Measurements from ENCODE around the gene CIPC. TPM values are rescaled to one million over a fixed set of nuclear protein-coding genes. Genes with fewer than 3 reads are reported as not detected.

Gene CIPC
- total and polyA plus RNA-seq, 9 of the 15 experiments (the other 6 are each of a cell fraction or from before 2014, with no cell fraction given) = 5.0 to 16.9 (median 10.7) TPM

DNA sequence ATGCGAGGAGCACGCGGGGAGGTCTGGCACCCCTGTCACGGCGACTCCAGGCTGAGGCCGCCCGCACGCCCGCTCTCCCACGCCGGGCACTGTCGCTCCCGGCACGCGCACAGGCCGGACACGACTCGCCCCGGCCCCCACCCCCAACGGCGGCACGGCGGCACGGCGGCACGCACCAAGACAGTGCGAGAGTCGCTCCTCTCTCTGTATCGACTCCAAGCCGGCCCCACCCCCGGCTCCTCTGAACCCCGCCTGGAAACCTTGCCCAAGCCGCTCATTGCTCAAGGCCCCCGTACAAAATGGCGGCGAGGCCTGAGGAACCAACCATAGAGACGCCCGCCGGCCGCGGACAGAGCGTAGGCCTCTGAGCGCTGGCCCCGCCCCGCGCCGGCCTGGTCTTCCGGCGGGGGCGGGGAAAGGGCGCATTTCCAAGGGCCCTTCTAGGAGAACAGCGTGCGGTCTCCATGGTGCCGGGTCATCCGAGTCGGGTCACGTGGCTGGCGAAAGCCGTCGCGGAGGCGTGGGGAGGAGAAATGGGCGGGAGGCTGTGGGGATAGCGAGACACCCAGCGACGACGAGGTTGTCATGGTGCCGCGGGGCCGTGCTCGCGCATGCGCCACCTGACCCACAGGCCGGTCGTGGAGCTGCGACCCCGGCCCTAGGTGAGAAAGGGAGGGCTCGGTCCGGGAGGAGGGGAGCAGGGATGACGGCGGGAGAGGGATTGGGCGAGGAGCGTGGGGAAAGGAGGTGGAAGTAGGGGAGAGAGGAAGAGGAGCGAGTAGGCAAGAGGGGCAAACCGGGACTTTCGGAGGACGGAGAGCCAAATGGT, at the start of gene CIPC (continued):
- TF ChIP-seq, protein P1, sequence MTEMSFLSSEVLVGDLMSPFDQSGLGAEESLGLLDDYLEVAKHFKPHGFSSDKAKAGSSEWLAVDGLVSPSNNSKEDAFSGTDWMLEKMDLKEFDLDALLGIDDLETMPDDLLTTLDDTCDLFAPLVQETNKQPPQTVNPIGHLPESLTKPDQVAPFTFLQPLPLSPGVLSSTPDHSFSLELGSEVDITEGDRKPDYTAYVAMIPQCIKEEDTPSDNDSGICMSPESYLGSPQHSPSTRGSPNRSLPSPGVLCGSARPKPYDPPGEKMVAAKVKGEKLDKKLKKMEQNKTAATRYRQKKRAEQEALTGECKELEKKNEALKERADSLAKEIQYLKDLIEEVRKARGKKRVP (CRISPR knock-in tag; IDR thresholded peaks at IDR 0.05) = no peak
- TF ChIP-seq FUS (optimal IDR thresholded peaks at IDR 0.05; ENCODE audit: low read depth, low read length) (no peak), NELFE (IDR thresholded peaks at IDR 0.05; ENCODE audit: insufficient read depth, insufficient read length) (no peak), SRSF3 (IDR thresholded peaks at IDR 0.05; ENCODE audit: insufficient read depth, low read length) (no peak), MAFG (tag; conservative IDR thresholded peaks at IDR 0.05) (no peak), PRMT5 (CRISPR knock-in tag; IDR thresholded peaks at IDR 0.05) (no peak), HDAC2 (IDR thresholded peaks at IDR 0.05) (no peak), KDM1A (IDR thresholded peaks at IDR 0.05) (no peak), POLR2B (IDR thresholded peaks at IDR 0.05; ENCODE audit: low read depth, partially characterized antibody) (peak; percentile 71), LEF1 (IDR thresholded peaks at IDR 0.05) (no peak), ZBTB1 (CRISPR knock-in tag; IDR thresholded peaks at IDR 0.05; ENCODE audit: borderline replicate concordance, low read depth) (no peak), CBX2 (IDR thresholded peaks at IDR 0.05; ENCODE audit: insufficient read depth, low read length, poor library complexity, severe bottlenecking) (no peak), MTF1 (CRISPR knock-in tag; IDR thresholded peaks at IDR 0.05; ENCODE audit: borderline replicate concordance) (no peak)
- TF ChIP-seq, protein P2, sequence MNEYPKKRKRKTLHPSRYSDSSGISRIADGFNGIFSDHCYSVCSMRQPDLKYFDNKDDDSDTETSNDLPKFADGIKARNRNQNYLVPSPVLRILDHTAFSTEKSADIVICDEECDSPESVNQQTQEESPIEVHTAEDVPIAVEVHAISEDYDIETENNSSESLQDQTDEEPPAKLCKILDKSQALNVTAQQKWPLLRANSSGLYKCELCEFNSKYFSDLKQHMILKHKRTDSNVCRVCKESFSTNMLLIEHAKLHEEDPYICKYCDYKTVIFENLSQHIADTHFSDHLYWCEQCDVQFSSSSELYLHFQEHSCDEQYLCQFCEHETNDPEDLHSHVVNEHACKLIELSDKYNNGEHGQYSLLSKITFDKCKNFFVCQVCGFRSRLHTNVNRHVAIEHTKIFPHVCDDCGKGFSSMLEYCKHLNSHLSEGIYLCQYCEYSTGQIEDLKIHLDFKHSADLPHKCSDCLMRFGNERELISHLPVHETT (CRISPR knock-in tag; conservative IDR thresholded peaks at IDR 0.05 in 1 of 2, IDR thresholded peaks at IDR 0.05 in 1 of 2) = peak in 1 of 2 experiments; percentile 95; a peak in 2 of 4 replicates
- TF ChIP-seq, protein P3, sequence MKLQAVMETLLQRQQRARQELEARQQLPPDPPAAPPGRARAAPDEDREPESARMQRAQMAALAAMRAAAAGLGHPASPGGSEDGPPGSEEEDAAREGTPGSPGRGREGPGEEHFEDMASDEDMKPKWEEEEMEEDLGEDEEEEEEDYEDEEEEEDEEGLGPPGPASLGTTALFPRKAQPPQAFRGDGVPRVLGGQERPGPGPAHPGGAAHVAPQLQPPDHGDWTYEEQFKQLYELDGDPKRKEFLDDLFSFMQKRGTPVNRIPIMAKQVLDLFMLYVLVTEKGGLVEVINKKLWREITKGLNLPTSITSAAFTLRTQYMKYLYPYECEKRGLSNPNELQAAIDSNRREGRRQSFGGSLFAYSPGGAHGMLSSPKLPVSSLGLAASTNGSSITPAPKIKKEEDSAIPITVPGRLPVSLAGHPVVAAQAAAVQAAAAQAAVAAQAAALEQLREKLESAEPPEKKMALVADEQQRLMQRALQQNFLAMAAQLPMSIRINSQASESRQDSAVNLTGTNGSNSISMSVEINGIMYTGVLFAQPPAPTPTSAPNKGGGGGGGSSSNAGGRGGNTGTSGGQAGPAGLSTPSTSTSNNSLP (IDR thresholded peaks at IDR 0.05; ENCODE audit: borderline replicate concordance, low read depth, low read length) = no peak
- TF ChIP-seq, protein P4, sequence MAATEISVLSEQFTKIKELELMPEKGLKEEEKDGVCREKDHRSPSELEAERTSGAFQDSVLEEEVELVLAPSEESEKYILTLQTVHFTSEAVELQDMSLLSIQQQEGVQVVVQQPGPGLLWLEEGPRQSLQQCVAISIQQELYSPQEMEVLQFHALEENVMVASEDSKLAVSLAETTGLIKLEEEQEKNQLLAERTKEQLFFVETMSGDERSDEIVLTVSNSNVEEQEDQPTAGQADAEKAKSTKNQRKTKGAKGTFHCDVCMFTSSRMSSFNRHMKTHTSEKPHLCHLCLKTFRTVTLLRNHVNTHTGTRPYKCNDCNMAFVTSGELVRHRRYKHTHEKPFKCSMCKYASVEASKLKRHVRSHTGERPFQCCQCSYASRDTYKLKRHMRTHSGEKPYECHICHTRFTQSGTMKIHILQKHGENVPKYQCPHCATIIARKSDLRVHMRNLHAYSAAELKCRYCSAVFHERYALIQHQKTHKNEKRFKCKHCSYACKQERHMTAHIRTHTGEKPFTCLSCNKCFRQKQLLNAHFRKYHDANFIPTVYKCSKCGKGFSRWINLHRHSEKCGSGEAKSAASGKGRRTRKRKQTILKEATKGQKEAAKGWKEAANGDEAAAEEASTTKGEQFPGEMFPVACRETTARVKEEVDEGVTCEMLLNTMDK (IDR thresholded peaks at IDR 0.05; ENCODE audit: borderline replicate concordance, insufficient read depth, low read depth, low read length, poor library complexity, severe bottlenecking) = no peak
- TF ChIP-seq, protein P5, sequence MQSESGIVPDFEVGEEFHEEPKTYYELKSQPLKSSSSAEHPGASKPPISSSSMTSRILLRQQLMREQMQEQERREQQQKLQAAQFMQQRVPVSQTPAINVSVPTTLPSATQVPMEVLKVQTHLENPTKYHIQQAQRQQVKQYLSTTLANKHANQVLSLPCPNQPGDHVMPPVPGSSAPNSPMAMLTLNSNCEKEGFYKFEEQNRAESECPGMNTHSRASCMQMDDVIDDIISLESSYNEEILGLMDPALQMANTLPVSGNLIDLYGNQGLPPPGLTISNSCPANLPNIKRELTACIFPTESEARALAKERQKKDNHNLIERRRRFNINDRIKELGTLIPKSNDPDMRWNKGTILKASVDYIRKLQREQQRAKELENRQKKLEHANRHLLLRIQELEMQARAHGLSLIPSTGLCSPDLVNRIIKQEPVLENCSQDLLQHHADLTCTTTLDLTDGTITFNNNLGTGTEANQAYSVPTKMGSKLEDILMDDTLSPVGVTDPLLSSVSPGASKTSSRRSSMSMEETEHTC (IDR thresholded peaks at IDR 0.05) = 0 out of 2 replicates have a peak, but pooled peaks have one; percentile 15
